CD4-positive, alpha-beta T cell treated with Interleukin-4 for 4 hours (primary cell): Measurements from ENCODE around the gene DST.
A peak's percentile ranks its signal among the peaks of the same experiment; 100 is the strongest.
"Not testable (repeated sequence)": the region's sequence is repeated elsewhere in the genome, so short reads cannot be mapped to it uniquely, and the experiment has no call there.

ENCODE experiments used
- DNase-seq: peaks from one replicate; pipeline ENCODE4 v3.0.0-alpha.2; 2020

DST gene

GRCh38 chr6:56562730-56563129 is 80.0 kb downstream of the DST start:
- DNase-seq = not testable (repeated sequence)

GRCh38 chr6:56556751-56557540 is 85.7 kb downstream of the DST start:
- DNase-seq = no peak

- DNase-seq = no peak
Observed at GRCh38 chr6:56555438-56555872, 87.2 kb downstream of the DST start.

GRCh38 chr6:56552187-56553130 is 90.2 kb downstream of the DST start:
- no peak for DNase-seq

GRCh38 chr6:56551409-56552120 is 91.1 kb downstream of the DST start:
- DNase-seq = no peak

GRCh38 chr6:56550301-56550700 is 92.4 kb downstream of the DST start:
- no peak for DNase-seq

- DNase-seq = no peak
Observed at GRCh38 chr6:56549014-56549413, 93.7 kb downstream of the DST start.

- no peak for DNase-seq
Observed at GRCh38 chr6:56547687-56548086, 95.0 kb downstream of the DST start.

- peak; percentile 58 for DNase-seq
Observed at GRCh38 chr6:56542364-56543331, 100.0 kb downstream of the DST start.

GRCh38 chr6:56541741-56542360 is 100.8 kb downstream of the DST start:
- DNase-seq = no peak

GRCh38 chr6:56541030-56541600 is 101.6 kb downstream of the DST start:
- DNase-seq = no peak

- no peak for DNase-seq
Observed at GRCh38 chr6:56540232-56541029, 102.3 kb downstream of the DST start.

- DNase-seq = no peak
Observed at GRCh38 chr6:56539527-56540105, 103.1 kb downstream of the DST start.

- no peak for DNase-seq
Observed at GRCh38 chr6:56538851-56539250, 103.8 kb downstream of the DST start.

- DNase-seq = no peak
Observed at GRCh38 chr6:56537223-56537770, 105.4 kb downstream of the DST start.

- DNase-seq = no peak
Observed at GRCh38 chr6:56536536-56536935, 106.2 kb downstream of the DST start.

- DNase-seq = no peak
Observed at GRCh38 chr6:56535626-56536025, 107.1 kb downstream of the DST start.

- no peak for DNase-seq
Observed at GRCh38 chr6:56534680-56535419, 107.8 kb downstream of the DST start.
